WTC11 (cell line): ENCODE data around the gene NAV3. TPM values are rescaled to one million over a fixed set of nuclear protein-coding genes. Genes with fewer than 3 reads are reported as not detected.
A peak's percentile ranks its signal among the peaks of the same experiment; 100 is the strongest.

Experiments
- ATAC-seq: fragments of 200-7000 bp; cut with Tn5 transposase; 2 replicates; pipeline ENCODE4 v1.10.0; 2021; ENCODE audit warnings: mild to moderate bottlenecking, moderate library complexity
- CTCF ChIA-PET: fragments of 300-600 bp; sonication (Branson Sonifier 250); formaldehyde crosslinking; loops from one replicate; lab custom pipeline; 2021; ENCODE audit warnings: antibody characterized with exemption; lab: Charles Lee
- POLR2A ChIA-PET: fragments of 350-600 bp; sonication (Branson Sonifier 250); formaldehyde crosslinking; loops from one replicate; lab custom pipeline; 2021; ENCODE audit warnings: antibody characterized with exemption; lab: Charles Lee
- DNase-seq: peaks from one replicate; pipeline ENCODE4 v3.0.0; 2021; ENCODE audit warnings: low spot score
- H3K27ac Mint-ChIP-seq: 2 replicates; pipeline ENCODE4 v1.8.0; 2021; ENCODE audit warnings: mixed read lengths
- H3K27me3 Mint-ChIP-seq: 2 replicates; pipeline ENCODE4 v1.8.0; 2021; ENCODE audit warnings: low read depth, mild to moderate bottlenecking, moderate library complexity, mixed read lengths
- H3K36me3 Mint-ChIP-seq: 2 replicates; pipeline ENCODE4 v1.8.0; 2021; ENCODE audit warnings: mixed read lengths
- H3K4me1 Mint-ChIP-seq: 2 replicates; pipeline ENCODE4 v1.8.0; 2022; ENCODE audit warnings: mixed read lengths
- H3K4me3 Mint-ChIP-seq: 2 replicates; pipeline ENCODE4 v1.8.0; 2021; ENCODE audit warnings: mild to moderate bottlenecking, moderate library complexity, mixed read lengths
- H3K9me3 Mint-ChIP-seq: 2 replicates; pipeline ENCODE4 v1.8.0; 2021; ENCODE audit warnings: mixed read lengths
- AFF4 ChIP-seq: sonication (generic); formaldehyde crosslinking; IDR thresholded peaks from 2 replicates; pipeline ENCODE4 v1.8.1; 2023; ENCODE audit warnings: mild to moderate bottlenecking, missing genetic modification reagents, borderline replicate concordance
- ATF1 ChIP-seq: sonication (generic); formaldehyde crosslinking; IDR thresholded peaks from 2 replicates; pipeline ENCODE4 v1.8.1; 2023; ENCODE audit warnings: mild to moderate bottlenecking, moderate library complexity, missing genetic modification reagents
- ATF3 ChIP-seq: sonication (generic); formaldehyde crosslinking; conservative IDR thresholded peaks from 2 replicates; pipeline ENCODE4 v1.8.1; 2022; ENCODE audit warnings: mild to moderate bottlenecking, missing genetic modification reagents
- CDX4 ChIP-seq: fragments of 250-450 bp; sonication (Bioruptor Pico); IDR thresholded peaks from 2 replicates; pipeline ENCODE4 v1.9.0; 2021; ENCODE audit warnings: moderate library complexity, mild to moderate bottlenecking, inconsistent platforms, borderline replicate concordance
- FOXJ3 ChIP-seq: sonication (generic); formaldehyde crosslinking; IDR thresholded peaks from 2 replicates; pipeline ENCODE4 v1.9.0; 2021; ENCODE audit warnings: missing genetic modification reagents, mild to moderate bottlenecking, borderline replicate concordance
- FOXP1 ChIP-seq: sonication (generic); formaldehyde crosslinking; IDR thresholded peaks from 2 replicates; pipeline ENCODE4 v1.8.0; 2022; ENCODE audit warnings: missing genetic modification reagents, mild to moderate bottlenecking, moderate library complexity, borderline replicate concordance
- IRF2 ChIP-seq: sonication (generic); formaldehyde crosslinking; IDR thresholded peaks from 2 replicates; pipeline ENCODE4 v1.8.0; 2022; ENCODE audit warnings: low read depth, missing genetic modification reagents, borderline replicate concordance
- NFATC4 ChIP-seq: fragments of 250-450 bp; sonication (Bioruptor Pico); IDR thresholded peaks from 2 replicates; pipeline ENCODE4 v1.9.0; 2021; ENCODE audit warnings: mild to moderate bottlenecking
- PRDM15 ChIP-seq: sonication (generic); formaldehyde crosslinking; IDR thresholded peaks from 2 replicates; pipeline ENCODE4 v1.8.0; 2022; ENCODE audit warnings: missing genetic modification reagents
- PREB ChIP-seq: sonication (generic); formaldehyde crosslinking; IDR thresholded peaks from 2 replicates; pipeline ENCODE4 v1.8.1; 2022; ENCODE audit warnings: mild to moderate bottlenecking, missing genetic modification reagents, moderate library complexity, borderline replicate concordance
- PRRX2 ChIP-seq: fragments of 250-450 bp; sonication (Bioruptor Pico); IDR thresholded peaks from 2 replicates; pipeline ENCODE4 v1.8.0; 2021; ENCODE audit warnings: mild to moderate bottlenecking
- RELA ChIP-seq: sonication (generic); formaldehyde crosslinking; IDR thresholded peaks from 2 replicates; pipeline ENCODE4 v1.8.1; 2022; ENCODE audit warnings: missing genetic modification reagents, mild to moderate bottlenecking, borderline replicate concordance
- TCF7 ChIP-seq: sonication (generic); formaldehyde crosslinking; IDR thresholded peaks from 2 replicates; pipeline ENCODE4 v1.8.0; 2022; ENCODE audit warnings: mild to moderate bottlenecking, low read depth, missing genetic modification reagents, moderate library complexity
- USF2 ChIP-seq: sonication (generic); formaldehyde crosslinking; IDR thresholded peaks from 2 replicates; pipeline ENCODE4 v1.8.1; 2023; ENCODE audit warnings: mild to moderate bottlenecking, missing genetic modification reagents, moderate library complexity
- ZMAT4 ChIP-seq: fragments of 250-450 bp; sonication (Bioruptor Pico); IDR thresholded peaks from 2 replicates; pipeline ENCODE4 v1.9.0; 2021; ENCODE audit warnings: mild to moderate bottlenecking
- ZNF219 ChIP-seq: sonication (generic); formaldehyde crosslinking; IDR thresholded peaks from 2 replicates; pipeline ENCODE4 v1.8.0; 2023; ENCODE audit warnings: missing genetic modification reagents, mild to moderate bottlenecking, borderline replicate concordance
- ZNF532 ChIP-seq: fragments of 250-450 bp; sonication (Bioruptor Pico); IDR thresholded peaks from 2 replicates; pipeline ENCODE4 v1.9.0; 2021; ENCODE audit warnings: mild to moderate bottlenecking, borderline replicate concordance
- total RNA-seq: library from RNA; stranded (reverse); gene quantifications from 3 replicates; pipeline ENCODE4 v1.2.3, GENCODE V29; 2021

NAV3 gene
- total RNA-seq, 1 experiment from 2014 or later: 3.3 TPM

GRCh38 chr12:78208092-78208491 lies 377.4 kb downstream of the NAV3 start (continued):
- TF ChIP-seq PREB (CRISPR knock-in tag): no peak

GRCh38 chr12:78209846-78210505 lies 379.3 kb downstream of the NAV3 start:
- ATAC-seq (peak; percentile 60), DNase-seq (no peak)
- peak overlapping the region; percentile 7; the same call in 1 of the 2 replicates for H3K27ac Mint-ChIP-seq
- no peaks in the 10 kb centered on the region for H3K27me3 Mint-ChIP-seq
- H3K36me3 Mint-ChIP-seq: no peaks in the 10 kb centered on the region
- ChIA-PET POLR2A (no interaction called here), CTCF (no interaction called here)
- TF ChIP-seq AFF4: no peak
- no peak for TF ChIP-seq ZMAT4
- no peak for TF ChIP-seq IRF2
- TF ChIP-seq RELA (CRISPR knock-in tag): no peak
- TF ChIP-seq PREB (CRISPR knock-in tag): no peak
- TF ChIP-seq FOXP1 (CRISPR knock-in tag): no peak
- no peak for TF ChIP-seq PRRX2
- no peak for TF ChIP-seq TCF7
- no peak for TF ChIP-seq CDX4 (CRISPR knock-in tag)
- TF ChIP-seq USF2 (CRISPR knock-in tag): no peak
- TF ChIP-seq ZNF219 (CRISPR knock-in tag): no peak
- TF ChIP-seq ZNF532 (CRISPR knock-in tag): no peak
- no peak for TF ChIP-seq NFATC4
- no peak for TF ChIP-seq ATF1 (CRISPR knock-in tag)
- no peak for TF ChIP-seq ATF3 (CRISPR knock-in tag)
- no peak for TF ChIP-seq FOXJ3 (CRISPR knock-in tag)
- no peak for TF ChIP-seq PRDM15
- H3K4me3 Mint-ChIP-seq: no peak overlapping the region
- H3K4me1 Mint-ChIP-seq: peaks cover 18% of the 10 kb centered on the region
- H3K9me3 Mint-ChIP-seq: no peaks in the 10 kb centered on the region
